ENCODE data around the gene FPR2. TPM values are rescaled to one million over a fixed set of nuclear protein-coding genes. Genes with fewer than 3 reads are reported as not detected.

The FPR2 gene
- total RNA-seq, 1 donor from 2014 or later = not detected

- H3K36me3 ChIP-seq (ENCODE audit: insufficient read depth, low read length) = no peaks in the 10 kb centered on the region
- no peaks in the 10 kb centered on the region for H3K4me1 ChIP-seq (ENCODE audit: insufficient read depth, low read length)
- Mint-ChIP-seq H3K4me3 (ENCODE audit: unreplicated experiment) (no peak overlapping the region), H3K36me3 (ENCODE audit: low read depth, unreplicated experiment) (no peaks in the 10 kb centered on the region), H3K27me3 (ENCODE audit: low read depth, unreplicated experiment) (no peaks in the 10 kb centered on the region), H3K27ac (ENCODE audit: unreplicated experiment) (no peak overlapping the region), H3K9me3 (ENCODE audit: unreplicated experiment) (peaks cover 18% of the 10 kb centered on the region), H3K4me1 (ENCODE audit: low read depth, unreplicated experiment) (no peaks in the 10 kb centered on the region)
- H3K9ac ChIP-seq (ENCODE audit: low read length) = no peak overlapping the region
- H4K20me1 ChIP-seq (ENCODE audit: insufficient read depth, low read length) = no peaks in the 10 kb centered on the region
- no peak overlapping the region for H2AFZ ChIP-seq (ENCODE audit: low read depth, low read length)
- DNase-seq (ENCODE audit: low read depth) (no peak), FAIRE-seq (no peak)
- no peaks in the 10 kb centered on the region for H3K79me2 ChIP-seq (ENCODE audit: insufficient read depth, low read length)
- no peak overlapping the region for H3K27ac ChIP-seq (ENCODE audit: low read depth, low read length)
- H3K27me3 ChIP-seq (ENCODE audit: insufficient read depth, low read length) = no peaks in the 10 kb centered on the region
- H3K9me3 ChIP-seq (ENCODE audit: insufficient read depth, low read depth, low read length) = no peaks in the 10 kb centered on the region
- TF ChIP-seq CTCF (IDR thresholded peaks at IDR 0.05; ENCODE audit: insufficient read depth, low read depth, low read length) (no peak), EZH2 (IDR thresholded peaks at IDR 0.05; ENCODE audit: insufficient read depth, low read length) (no peak)
- no peak overlapping the region for H3K4me2 ChIP-seq (ENCODE audit: low read length)
- H3K4me3 ChIP-seq (ENCODE audit: insufficient read depth, low read depth, low read length) = no peak overlapping the region
Observed at GRCh38 chr19:51807111-51807701, 46.2 kb downstream of the FPR2 start.

- no peak overlapping the region for H2AFZ ChIP-seq (ENCODE audit: low read depth, low read length)
- DNase-seq (ENCODE audit: low read depth) = no peak
- no peaks in the 10 kb centered on the region for H4K20me1 ChIP-seq (ENCODE audit: insufficient read depth, low read length)
- Mint-ChIP-seq H3K27me3 (ENCODE audit: low read depth, unreplicated experiment) (no peaks in the 10 kb centered on the region), H3K36me3 (ENCODE audit: low read depth, unreplicated experiment) (no peaks in the 10 kb centered on the region), H3K4me3 (ENCODE audit: unreplicated experiment) (no peak overlapping the region), H3K27ac (ENCODE audit: unreplicated experiment) (no peak overlapping the region), H3K4me1 (ENCODE audit: low read depth, unreplicated experiment) (no peaks in the 10 kb centered on the region), H3K9me3 (ENCODE audit: unreplicated experiment) (peaks cover 18% of the 10 kb centered on the region)
- H3K79me2 ChIP-seq (ENCODE audit: insufficient read depth, low read length) = no peaks in the 10 kb centered on the region
- H3K27ac ChIP-seq (ENCODE audit: low read depth, low read length) = no peak overlapping the region
- H3K4me2 ChIP-seq (ENCODE audit: low read length) = no peak overlapping the region
- H3K9ac ChIP-seq (ENCODE audit: low read length) = no peak overlapping the region
- no peak overlapping the region for H3K4me3 ChIP-seq (ENCODE audit: insufficient read depth, low read depth, low read length)
- H3K4me1 ChIP-seq (ENCODE audit: insufficient read depth, low read length) = no peaks in the 10 kb centered on the region
- no peaks in the 10 kb centered on the region for H3K27me3 ChIP-seq (ENCODE audit: insufficient read depth, low read length)
- TF ChIP-seq CTCF (IDR thresholded peaks at IDR 0.05; ENCODE audit: insufficient read depth, low read depth, low read length) (no peak), EZH2 (IDR thresholded peaks at IDR 0.05; ENCODE audit: insufficient read depth, low read length) (no peak)
- FAIRE-seq = no peak
- no peaks in the 10 kb centered on the region for H3K36me3 ChIP-seq (ENCODE audit: insufficient read depth, low read length)
- H3K9me3 ChIP-seq (ENCODE audit: insufficient read depth, low read depth, low read length) = no peaks in the 10 kb centered on the region
Observed at GRCh38 chr19:51807925-51808324, 46.9 kb downstream of the FPR2 start.

GRCh38 chr19:51808333-51808986 is 47.5 kb downstream of the FPR2 start:
- Mint-ChIP-seq H3K9me3 (ENCODE audit: unreplicated experiment) (peaks cover 18% of the 10 kb centered on the region), H3K4me1 (ENCODE audit: low read depth, unreplicated experiment) (no peaks in the 10 kb centered on the region), H3K4me3 (ENCODE audit: unreplicated experiment) (no peak overlapping the region), H3K27ac (ENCODE audit: unreplicated experiment) (no peak overlapping the region), H3K36me3 (ENCODE audit: low read depth, unreplicated experiment) (no peaks in the 10 kb centered on the region), H3K27me3 (ENCODE audit: low read depth, unreplicated experiment) (no peaks in the 10 kb centered on the region)
- Histone ChIP-seq H3K27me3 (ENCODE audit: insufficient read depth, low read length) (no peaks in the 10 kb centered on the region), H3K9ac (ENCODE audit: low read length) (no peak overlapping the region), H3K79me2 (ENCODE audit: insufficient read depth, low read length) (no peaks in the 10 kb centered on the region), H3K9me3 (ENCODE audit: insufficient read depth, low read depth, low read length) (no peaks in the 10 kb centered on the region), H3K36me3 (ENCODE audit: insufficient read depth, low read length) (no peaks in the 10 kb centered on the region), H3K27ac (ENCODE audit: low read depth, low read length) (no peak overlapping the region), H3K4me2 (ENCODE audit: low read length) (no peak overlapping the region), H3K4me1 (ENCODE audit: insufficient read depth, low read length) (no peaks in the 10 kb centered on the region), H3K4me3 (ENCODE audit: insufficient read depth, low read depth, low read length) (no peak overlapping the region), H4K20me1 (ENCODE audit: insufficient read depth, low read length) (no peaks in the 10 kb centered on the region), H2AFZ (ENCODE audit: low read depth, low read length) (no peak overlapping the region)
- TF ChIP-seq CTCF (IDR thresholded peaks at IDR 0.05; ENCODE audit: insufficient read depth, low read depth, low read length) = no peak
- TF ChIP-seq EZH2 (IDR thresholded peaks at IDR 0.05; ENCODE audit: insufficient read depth, low read length) = no peak
- FAIRE-seq = no peak
- no peak for DNase-seq (ENCODE audit: low read depth)

Data from astrocyte (in vitro differentiated cells and primary cell).